HUES48 (cell line): Measurements from ENCODE around the gene AGAP3.
A peak's percentile ranks its signal among the peaks of the same experiment; 100 is the strongest.

Experiments used
- H3K27ac ChIP-seq: one replicate; pipeline ENCODE4 v1.7.0; 2013; ENCODE audit warnings: low read depth, low read length, inconsistent platforms
- H3K27me3 ChIP-seq: 2 replicates; pipeline ENCODE4 v1.6.1; 2013; ENCODE audit warnings: mild to moderate bottlenecking, low read length; ENCODE audit not compliant: control insufficient read depth, insufficient read depth
- H3K36me3 ChIP-seq: 2 replicates; pipeline ENCODE4 v1.6.1; 2013; ENCODE audit warnings: low read length; ENCODE audit not compliant: control insufficient read depth, insufficient read depth
- H3K4me1 ChIP-seq: 2 replicates; pipeline ENCODE4 v1.6.1; 2013; ENCODE audit warnings: mild to moderate bottlenecking, low read length; ENCODE audit not compliant: control insufficient read depth, insufficient read depth
- H3K4me3 ChIP-seq: 2 replicates; pipeline ENCODE4 v1.5.1; 2013; ENCODE audit warnings: mild to moderate bottlenecking, low read depth, low read length
- H3K9ac ChIP-seq: 2 replicates; pipeline ENCODE4 v1.6.1; 2013; ENCODE audit warnings: mild to moderate bottlenecking, low read depth, low read length, moderate library complexity
- H3K9me3 ChIP-seq: 2 replicates; pipeline ENCODE4 v1.6.1; 2013; ENCODE audit warnings: low read length; ENCODE audit not compliant: control insufficient read depth, insufficient read depth

AGAP3 gene

DNA sequence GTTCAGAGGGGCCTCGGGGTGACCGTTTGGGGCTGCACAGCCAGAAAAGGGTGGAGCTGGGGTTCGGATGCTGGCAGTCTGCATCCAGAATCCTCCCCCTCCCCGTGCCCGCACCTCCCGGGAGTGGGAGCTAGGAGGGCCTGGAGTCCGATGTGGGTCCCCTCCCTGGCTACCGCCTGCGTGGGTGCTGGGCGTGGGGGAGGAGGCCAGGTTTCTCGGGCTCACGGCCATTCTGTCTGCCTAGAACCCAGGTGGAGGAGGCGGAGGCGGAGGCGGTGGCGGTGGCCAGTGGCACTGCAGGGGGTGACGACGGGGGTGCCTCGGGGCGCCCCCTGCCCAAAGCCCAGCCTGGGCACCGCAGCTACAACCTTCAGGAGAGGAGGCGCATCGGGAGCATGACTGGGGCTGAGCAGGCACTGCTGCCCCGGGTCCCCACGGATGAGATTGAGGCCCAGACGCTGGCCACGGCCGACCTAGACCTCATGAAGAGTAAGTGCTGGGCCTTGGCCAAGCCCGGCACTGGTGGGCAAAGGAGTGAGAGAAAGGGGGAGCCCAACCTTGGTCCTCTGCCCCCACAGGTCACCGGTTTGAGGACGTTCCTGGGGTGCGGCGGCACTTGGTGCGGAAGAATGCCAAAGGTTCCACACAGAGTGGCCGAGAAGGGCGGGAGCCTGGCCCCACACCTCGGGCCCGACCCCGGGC is 19.9 kb upstream of the AGAP3 start:
- Histone ChIP-seq H3K27me3 (no peaks in the 10 kb centered on the region), H3K9ac (no peak overlapping the region), H3K36me3 (peaks cover 68% of the 10 kb centered on the region), H3K4me1 (peaks cover 20% of the 10 kb centered on the region), H3K9me3 (no peaks in the 10 kb centered on the region), H3K27ac (no peak overlapping the region), H3K4me3 (no peak overlapping the region)

DNA sequence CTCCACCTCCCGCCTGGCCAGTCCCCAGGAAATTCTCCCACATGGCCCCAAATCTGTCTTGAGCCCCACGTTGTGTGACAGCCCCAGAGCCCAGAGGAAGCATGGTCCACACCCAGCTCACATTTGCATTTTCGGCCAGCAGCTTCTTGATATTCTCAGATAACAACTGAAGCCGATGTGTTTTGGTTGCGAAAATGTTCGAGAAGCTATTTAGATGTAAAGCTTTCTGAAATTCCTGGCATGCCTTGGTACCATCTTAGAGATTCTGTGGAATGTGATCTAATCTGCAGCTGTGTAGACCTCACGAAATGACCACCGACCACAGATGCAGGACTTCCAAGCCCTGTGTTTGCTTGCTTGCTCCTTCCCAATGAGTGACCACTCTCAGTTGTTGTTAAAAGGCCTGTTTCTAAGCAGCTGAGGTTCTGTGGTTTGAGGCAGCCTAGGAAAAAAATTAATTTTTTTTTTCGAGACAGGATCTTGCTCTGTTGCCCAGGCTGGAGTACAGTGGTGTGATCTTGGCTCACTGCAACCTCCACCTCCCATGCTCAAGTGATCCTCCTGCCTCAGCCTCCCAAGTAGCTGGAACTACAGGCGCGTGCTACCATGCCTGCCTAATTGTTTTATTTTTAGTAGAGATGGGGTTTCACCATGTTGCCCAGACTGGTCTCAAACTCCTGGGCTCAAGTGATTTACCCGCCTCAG is 18.1 kb upstream of the AGAP3 start:
- Histone ChIP-seq H3K4me1 (peaks cover 10% of the 10 kb centered on the region), H3K4me3 (no peak overlapping the region), H3K36me3 (peaks cover 84% of the 10 kb centered on the region), H3K27ac (peak overlapping the region; percentile 67), H3K9ac (no peak overlapping the region), H3K27me3 (no peaks in the 10 kb centered on the region), H3K9me3 (no peaks in the 10 kb centered on the region)

DNA sequence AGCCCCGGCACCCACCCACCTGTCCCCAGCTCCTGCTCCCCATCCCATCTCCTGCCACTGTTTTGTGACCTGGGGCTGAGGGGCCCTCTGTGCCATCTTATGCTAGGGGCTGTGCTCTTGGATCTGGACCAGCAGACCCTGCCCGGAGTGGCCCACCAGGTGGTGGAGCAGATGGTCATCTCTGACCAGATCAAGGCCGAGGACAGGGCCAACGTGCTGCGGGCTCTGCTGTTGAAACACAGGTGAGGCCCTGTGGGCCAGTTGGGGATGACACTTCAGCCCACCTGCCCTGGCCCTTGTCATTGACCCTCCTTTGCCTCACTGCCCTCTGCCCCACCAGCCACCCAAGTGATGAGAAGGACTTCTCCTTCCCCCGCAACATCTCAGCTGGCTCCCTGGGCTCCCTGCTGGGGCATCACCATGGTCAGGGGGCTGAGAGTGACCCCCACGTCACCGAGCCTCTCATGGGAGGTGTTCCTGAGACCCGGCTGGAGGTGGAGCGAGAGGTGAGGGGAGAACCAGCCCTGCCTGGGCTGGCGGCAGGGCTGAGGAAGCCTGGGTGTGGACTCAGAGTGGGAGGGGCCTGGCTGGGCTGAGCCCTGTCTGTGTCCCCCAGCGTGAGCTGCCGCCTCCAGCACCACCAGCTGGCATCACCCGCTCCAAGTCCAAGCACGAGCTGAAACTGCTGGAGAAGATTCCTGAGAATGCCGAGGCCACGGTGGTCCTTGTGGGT is 16.3 kb upstream of the AGAP3 start:
- H3K4me1 ChIP-seq: peaks cover 7% of the 10 kb centered on the region
- H3K36me3 ChIP-seq: peaks cover 96% of the 10 kb centered on the region
- H3K9me3 ChIP-seq: no peaks in the 10 kb centered on the region
- no peaks in the 10 kb centered on the region for H3K27me3 ChIP-seq
- H3K9ac ChIP-seq: no peak overlapping the region
- no peak overlapping the region for H3K4me3 ChIP-seq
- no peak overlapping the region for H3K27ac ChIP-seq

DNA sequence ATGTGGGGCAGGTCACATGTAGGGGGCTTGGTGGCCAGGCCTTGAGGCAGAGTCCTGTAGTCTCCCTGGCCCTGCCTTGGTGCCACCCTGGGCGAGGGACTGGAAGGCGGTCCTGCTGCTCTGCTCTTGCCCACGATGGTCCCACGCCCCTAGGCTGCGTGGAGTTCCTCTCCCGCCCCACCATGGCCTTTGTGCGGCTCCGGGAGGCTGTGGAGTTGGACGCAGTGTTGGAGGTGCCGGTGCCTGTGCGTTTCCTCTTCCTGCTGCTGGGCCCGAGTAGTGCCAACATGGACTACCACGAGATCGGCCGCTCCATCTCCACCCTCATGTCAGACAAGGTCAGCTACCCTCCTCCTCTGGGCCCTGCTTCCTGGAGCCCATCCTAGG is 15.7 kb upstream of the AGAP3 start:
- Histone ChIP-seq H3K9me3 (no peaks in the 10 kb centered on the region), H3K36me3 (peaks cover 95% of the 10 kb centered on the region), H3K4me3 (no peak overlapping the region), H3K4me1 (peaks cover 7% of the 10 kb centered on the region), H3K27ac (no peak overlapping the region), H3K9ac (no peak overlapping the region), H3K27me3 (no peaks in the 10 kb centered on the region)

DNA sequence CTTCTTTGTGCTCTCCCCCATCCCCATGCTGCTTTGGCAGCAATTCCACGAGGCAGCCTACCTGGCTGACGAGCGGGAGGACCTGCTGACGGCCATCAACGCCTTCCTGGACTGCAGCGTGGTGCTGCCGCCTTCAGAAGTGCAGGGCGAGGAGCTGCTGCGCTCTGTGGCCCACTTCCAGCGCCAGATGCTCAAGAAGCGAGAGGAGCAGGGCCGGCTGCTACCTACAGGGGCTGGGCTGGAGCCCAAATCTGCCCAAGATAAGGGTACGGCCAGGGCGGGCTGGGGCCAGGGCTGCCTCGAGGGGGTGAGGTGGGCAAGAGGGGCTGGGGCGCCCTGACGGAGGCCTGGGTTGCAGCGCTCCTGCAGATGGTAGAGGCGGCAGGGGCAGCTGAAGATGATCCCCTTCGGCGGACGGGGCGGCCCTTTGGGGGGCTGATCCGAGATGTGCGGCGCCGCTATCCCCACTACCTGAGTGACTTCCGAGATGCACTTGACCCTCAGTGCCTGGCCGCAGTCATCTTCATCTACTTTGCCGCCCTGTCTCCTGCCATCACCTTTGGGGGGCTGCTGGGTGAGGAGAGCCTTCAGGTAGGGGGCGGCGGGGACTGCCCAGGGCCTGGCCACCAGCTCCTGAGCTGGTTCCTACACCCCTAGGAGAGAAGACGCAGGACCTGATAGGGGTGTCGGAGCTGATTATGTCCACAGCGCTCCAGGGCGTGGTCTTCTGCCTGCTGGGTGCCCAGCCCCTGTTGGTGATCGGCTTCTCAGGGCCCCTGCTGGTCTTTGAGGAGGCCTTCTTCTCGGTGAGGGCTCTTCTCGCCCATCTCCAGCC is 15.0 kb upstream of the AGAP3 start:
- no peak overlapping the region for H3K9ac ChIP-seq
- H3K9me3 ChIP-seq: no peaks in the 10 kb centered on the region
- no peak overlapping the region for H3K27ac ChIP-seq
- H3K4me1 ChIP-seq: peaks cover 7% of the 10 kb centered on the region
- peaks cover 93% of the 10 kb centered on the region for H3K36me3 ChIP-seq
- H3K4me3 ChIP-seq: no peak overlapping the region
- no peaks in the 10 kb centered on the region for H3K27me3 ChIP-seq

DNA sequence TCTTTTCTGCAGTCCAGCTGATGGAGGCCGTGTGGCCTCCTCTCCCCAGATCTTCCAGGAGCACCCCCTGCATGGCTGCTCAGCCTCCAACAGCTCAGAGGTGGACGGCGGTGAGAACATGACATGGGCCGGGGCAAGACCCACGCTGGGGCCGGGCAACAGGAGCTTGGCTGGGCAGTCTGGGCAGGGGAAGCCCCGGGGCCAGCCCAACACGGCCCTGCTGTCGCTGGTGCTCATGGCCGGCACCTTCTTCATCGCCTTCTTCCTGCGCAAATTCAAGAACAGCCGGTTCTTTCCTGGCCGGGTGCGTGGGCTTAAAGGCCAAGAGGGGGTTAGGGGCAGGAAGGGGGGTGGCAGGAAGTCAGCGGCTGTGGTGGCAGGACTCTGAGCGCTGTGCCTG is 12.3 kb upstream of the AGAP3 start:
- no peaks in the 10 kb centered on the region for H3K9me3 ChIP-seq
- no peaks in the 10 kb centered on the region for H3K27me3 ChIP-seq
- peaks cover 69% of the 10 kb centered on the region for H3K36me3 ChIP-seq
- no peak overlapping the region for H3K27ac ChIP-seq
- H3K4me3 ChIP-seq: no peak overlapping the region
- H3K9ac ChIP-seq: no peak overlapping the region
- peaks cover 4% of the 10 kb centered on the region for H3K4me1 ChIP-seq

DNA sequence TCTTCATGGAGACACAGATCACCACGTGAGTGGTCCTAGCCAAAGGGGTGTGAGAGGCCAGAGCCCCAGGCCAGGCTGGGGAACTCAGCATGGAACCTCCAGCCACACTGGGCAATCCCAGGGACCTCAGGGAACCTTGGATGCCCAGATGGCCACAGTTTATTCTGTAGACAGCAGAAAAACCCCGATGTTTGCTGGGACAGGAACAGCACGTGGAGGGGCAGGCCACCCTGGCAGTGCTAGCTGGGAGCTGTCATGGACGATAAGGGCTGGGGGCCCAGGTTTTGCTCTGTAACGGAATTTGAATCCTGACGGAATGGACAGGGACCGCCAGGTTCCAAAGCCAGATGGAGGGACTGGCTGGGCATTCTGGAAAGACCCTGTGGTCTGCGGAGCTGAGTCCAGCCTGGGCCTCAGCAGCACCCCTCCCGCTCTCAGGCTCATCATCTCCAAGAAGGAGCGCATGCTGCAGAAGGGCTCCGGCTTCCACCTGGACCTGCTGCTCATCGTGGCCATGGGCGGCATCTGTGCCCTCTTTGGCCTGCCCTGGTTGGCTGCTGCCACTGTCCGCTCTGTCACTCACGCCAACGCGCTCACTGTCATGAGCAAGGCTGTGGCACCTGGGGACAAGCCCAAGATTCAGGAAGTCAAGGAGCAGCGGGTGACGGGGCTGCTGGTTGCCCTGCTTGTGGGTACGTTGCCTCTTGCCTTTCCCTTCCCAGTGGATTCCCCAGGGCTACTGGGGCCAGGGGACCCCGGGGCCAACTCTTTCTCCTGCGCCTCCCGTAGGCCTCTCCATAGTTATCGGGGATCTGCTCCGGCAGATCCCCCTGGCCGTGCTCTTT is 11.2 kb upstream of the AGAP3 start:
- Histone ChIP-seq H3K9me3 (no peaks in the 10 kb centered on the region), H3K4me3 (no peak overlapping the region), H3K9ac (no peak overlapping the region), H3K4me1 (peaks cover 13% of the 10 kb centered on the region), H3K27me3 (no peaks in the 10 kb centered on the region), H3K27ac (no peak overlapping the region), H3K36me3 (peaks cover 58% of the 10 kb centered on the region)

DNA sequence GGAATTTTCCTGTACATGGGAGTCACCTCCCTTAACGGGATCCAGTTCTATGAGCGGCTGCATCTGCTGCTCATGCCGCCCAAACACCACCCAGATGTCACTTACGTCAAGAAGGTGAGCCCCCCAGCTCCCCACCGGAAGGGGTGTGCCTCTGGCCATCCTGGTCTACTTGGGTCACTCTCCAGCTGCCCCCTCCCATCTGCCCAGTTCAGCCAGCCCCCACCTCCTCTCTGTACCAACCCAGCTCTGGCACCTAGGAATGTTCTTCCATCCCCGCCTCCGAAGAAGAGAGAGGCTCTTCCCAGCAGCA is 10.7 kb upstream of the AGAP3 start:
- no peak overlapping the region for H3K4me3 ChIP-seq
- H3K4me1 ChIP-seq: peaks cover 13% of the 10 kb centered on the region
- no peaks in the 10 kb centered on the region for H3K27me3 ChIP-seq
- H3K36me3 ChIP-seq: peaks cover 53% of the 10 kb centered on the region
- no peaks in the 10 kb centered on the region for H3K9me3 ChIP-seq
- H3K27ac ChIP-seq: no peak overlapping the region
- H3K9ac ChIP-seq: no peak overlapping the region

DNA sequence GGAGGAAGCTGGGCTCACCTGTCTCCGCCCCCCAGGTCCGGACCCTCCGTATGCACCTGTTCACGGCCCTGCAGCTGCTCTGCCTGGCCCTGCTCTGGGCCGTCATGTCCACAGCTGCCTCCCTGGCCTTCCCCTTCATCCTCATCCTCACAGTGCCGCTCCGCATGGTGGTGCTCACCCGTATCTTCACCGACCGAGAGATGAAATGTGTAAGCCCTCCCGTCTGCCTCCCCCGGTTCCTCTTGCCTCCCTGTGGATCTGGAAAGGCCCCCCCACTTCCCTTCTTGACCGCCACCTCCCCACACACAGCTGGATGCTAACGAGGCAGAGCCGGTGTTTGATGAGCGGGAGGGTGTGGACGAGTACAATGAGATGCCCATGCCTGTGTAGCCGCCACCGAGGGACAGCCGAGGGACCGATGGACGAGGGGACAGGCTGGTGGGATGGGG is 10.3 kb upstream of the AGAP3 start:
- no peak overlapping the region for H3K27ac ChIP-seq
- H3K9me3 ChIP-seq: no peaks in the 10 kb centered on the region
- H3K27me3 ChIP-seq: no peaks in the 10 kb centered on the region
- H3K4me1 ChIP-seq: peaks cover 13% of the 10 kb centered on the region
- H3K4me3 ChIP-seq: no peak overlapping the region
- H3K36me3 ChIP-seq: peaks cover 49% of the 10 kb centered on the region
- no peak overlapping the region for H3K9ac ChIP-seq
